Chondrocyte (in vitro differentiated cells): ENCODE measurements around the gene ATG4B. TPM values are rescaled to one million over a fixed set of nuclear protein-coding genes. Genes with fewer than 3 reads are reported as not detected.

Source experiments
- DNase-seq: peaks from one replicate; pipeline ENCODE4 v3.0.0; 2021; ENCODE audit warnings: mixed read lengths, low spot score
- H3K27ac Mint-ChIP-seq: one replicate; pipeline ENCODE4 v1.8.0; 2021; ENCODE audit warnings: mild to moderate bottlenecking, moderate library complexity, mixed read lengths; ENCODE audit not compliant: unreplicated experiment
- H3K27me3 Mint-ChIP-seq: 2 replicates; pipeline ENCODE4 v1.8.0; 2021; ENCODE audit warnings: low read depth, mixed read lengths
- H3K36me3 Mint-ChIP-seq: 2 replicates; pipeline ENCODE4 v1.8.0; 2021; ENCODE audit warnings: low read depth, mixed read lengths
- H3K4me1 Mint-ChIP-seq: 2 replicates; pipeline ENCODE4 v1.8.0; 2021; ENCODE audit warnings: low read depth, mild to moderate bottlenecking, mixed read lengths
- H3K4me3 Mint-ChIP-seq: one replicate; pipeline ENCODE4 v1.8.0; 2021; ENCODE audit warnings: mild to moderate bottlenecking, moderate library complexity, mixed read lengths; ENCODE audit not compliant: unreplicated experiment
- H3K9me3 Mint-ChIP-seq: 2 replicates; pipeline ENCODE4 v1.8.0; 2021; ENCODE audit warnings: low read depth, mixed read lengths
- CTCF ChIP-seq: fragments of 200-600 bp; sonication (generic); IDR thresholded peaks from 2 replicates; pipeline ENCODE4 v1.5.0; 2021; ENCODE audit warnings: antibody characterized with exemption, mild to moderate bottlenecking, moderate library complexity
- total RNA-seq: library from RNA; stranded (reverse); gene quantifications from 3 replicates; pipeline ENCODE4 v1.2.1, GENCODE V29; 2021

ATG4B gene
- total RNA-seq, 1 donor from 2014 or later = 57.2 TPM

GRCh38 chr2:241617431-241618154 lies 19.9 kb upstream of the ATG4B start:
- no peak overlapping the region for H3K4me3 Mint-ChIP-seq

GRCh38 chr2:241618296-241618805 lies 19.1 kb upstream of the ATG4B start:
- no peak for TF ChIP-seq CTCF
- peaks cover 14% of the 10 kb centered on the region for H3K36me3 Mint-ChIP-seq
- H3K27ac Mint-ChIP-seq = no peak overlapping the region
- peaks cover 14% of the 10 kb centered on the region for H3K4me1 Mint-ChIP-seq
- H3K4me3 Mint-ChIP-seq = no peak overlapping the region
- H3K9me3 Mint-ChIP-seq = peaks cover 7% of the 10 kb centered on the region
- no peak for DNase-seq
- no peaks in the 10 kb centered on the region for H3K27me3 Mint-ChIP-seq

More at GRCh38 chr2:241617431-241618154, 19.9 kb upstream of the ATG4B start:
- Mint-ChIP-seq H3K36me3 (peaks cover 14% of the 10 kb centered on the region), H3K9me3 (peaks cover 7% of the 10 kb centered on the region), H3K27ac (peak overlapping the region; percentile 24), H3K4me1 (peaks cover 14% of the 10 kb centered on the region), H3K27me3 (no peaks in the 10 kb centered on the region)
- no peak for DNase-seq
- TF ChIP-seq CTCF = no peak

DNA sequence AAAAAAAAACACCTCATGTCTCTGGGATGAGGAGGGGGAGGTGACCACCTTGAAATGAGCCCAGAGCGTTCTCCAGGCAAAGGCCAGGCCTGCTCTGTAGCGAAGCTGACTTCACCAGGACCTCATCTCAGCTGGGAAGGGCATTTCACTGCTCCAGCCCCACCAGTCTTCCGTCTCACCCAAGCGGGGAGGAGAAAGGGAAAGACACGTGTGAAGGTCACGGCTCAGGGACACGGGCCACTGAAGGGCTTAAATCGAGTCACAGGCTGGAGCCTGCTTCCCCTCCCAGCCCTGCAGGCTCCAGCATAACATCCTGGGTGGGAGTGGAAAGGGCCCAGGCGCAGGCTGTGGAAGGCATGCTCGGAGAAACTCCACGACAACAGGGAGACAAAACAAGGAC lies 18.7 kb upstream of the ATG4B start:
- peaks cover 7% of the 10 kb centered on the region for H3K9me3 Mint-ChIP-seq
- no peak for DNase-seq
- no peak overlapping the region for H3K4me3 Mint-ChIP-seq
- peaks cover 14% of the 10 kb centered on the region for H3K4me1 Mint-ChIP-seq
- H3K36me3 Mint-ChIP-seq = peaks cover 14% of the 10 kb centered on the region
- no peak overlapping the region for H3K27ac Mint-ChIP-seq
- no peaks in the 10 kb centered on the region for H3K27me3 Mint-ChIP-seq
- TF ChIP-seq CTCF = no peak

DNA sequence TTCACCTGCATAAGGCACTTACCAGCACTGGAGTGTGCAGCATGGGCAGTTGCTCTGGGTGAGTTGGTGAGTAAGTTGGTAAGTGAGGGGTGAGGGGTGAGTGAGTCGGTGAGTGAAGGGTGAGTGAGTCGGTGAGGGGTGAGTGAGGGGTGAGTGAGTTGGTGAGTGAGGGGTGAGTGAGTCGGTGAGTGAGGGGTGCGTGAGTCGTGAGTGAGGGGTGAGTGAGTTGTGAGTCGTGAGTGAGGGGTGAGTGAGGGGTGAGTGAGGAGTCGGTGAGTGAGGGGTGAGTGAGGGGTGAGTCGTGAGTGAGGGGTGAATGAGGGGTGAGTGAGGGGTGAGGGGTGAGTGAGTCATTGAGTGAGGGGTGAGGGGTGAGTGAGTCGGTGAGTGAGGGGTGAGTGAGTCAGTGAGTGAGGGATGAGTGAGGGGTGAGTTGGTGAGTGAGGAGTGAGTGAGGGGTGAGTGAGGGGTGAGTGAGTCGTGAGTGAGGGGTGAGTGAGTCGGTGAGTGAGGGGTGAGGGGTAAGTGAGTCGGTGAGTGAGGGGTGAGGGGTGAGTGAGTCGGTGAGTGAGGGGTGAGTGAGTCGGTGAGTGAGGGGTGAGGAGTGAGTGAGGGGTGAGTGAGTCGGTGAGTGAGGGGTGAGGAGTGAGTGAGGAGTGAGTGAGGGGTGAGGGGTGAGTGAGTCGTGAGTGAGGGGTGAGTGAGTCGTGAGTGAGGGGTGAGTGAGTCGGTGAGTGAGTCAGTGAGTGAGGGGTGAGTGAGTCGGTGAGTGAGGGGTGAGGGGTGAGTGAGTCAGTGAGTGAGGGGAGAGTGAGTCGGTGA lies 17.7 kb upstream of the ATG4B start:
- H3K4me1 Mint-ChIP-seq = peaks cover 13% of the 10 kb centered on the region
- no peak overlapping the region for H3K27ac Mint-ChIP-seq
- no peak overlapping the region for H3K4me3 Mint-ChIP-seq
- TF ChIP-seq CTCF = no peak
- H3K9me3 Mint-ChIP-seq = peaks cover 7% of the 10 kb centered on the region
- H3K27me3 Mint-ChIP-seq = no peaks in the 10 kb centered on the region
- no peak for DNase-seq
- peaks cover 14% of the 10 kb centered on the region for H3K36me3 Mint-ChIP-seq

DNA sequence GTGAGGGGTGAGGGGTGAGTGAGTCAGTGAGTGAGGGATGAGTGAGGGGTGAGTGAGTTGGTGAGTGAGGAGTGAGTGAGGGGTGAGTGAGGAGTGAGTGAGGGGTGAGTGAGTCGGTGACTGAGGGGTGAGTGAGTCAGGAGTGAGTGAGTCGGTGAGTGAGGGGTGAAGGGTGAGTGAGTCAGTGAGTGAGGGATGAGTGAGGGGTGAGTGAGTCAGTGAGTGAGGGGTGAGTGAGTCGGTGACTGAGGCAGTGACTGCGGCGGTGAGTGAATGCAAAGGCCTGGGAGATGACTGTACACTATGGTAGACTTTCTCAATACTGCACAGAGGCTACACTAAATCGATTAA lies 17.1 kb upstream of the ATG4B start:
- no peak for DNase-seq
- Mint-ChIP-seq H3K27ac (peak overlapping the region; percentile 46), H3K4me1 (peaks cover 11% of the 10 kb centered on the region), H3K4me3 (no peak overlapping the region), H3K36me3 (peaks cover 14% of the 10 kb centered on the region), H3K9me3 (peaks cover 7% of the 10 kb centered on the region), H3K27me3 (no peaks in the 10 kb centered on the region)
- no peak for TF ChIP-seq CTCF
